ENCODE results near the gene ZBTB12. TPM values are rescaled to one million over a fixed set of nuclear protein-coding genes. Genes with fewer than 3 reads are reported as not detected.

ZBTB12 gene
- total and polyA plus RNA-seq, 2 of the 13 experiments (the other 11 are each of a cell fraction or from before 2014, with no cell fraction given), result 4.8 to 6.0 TPM

DNA sequence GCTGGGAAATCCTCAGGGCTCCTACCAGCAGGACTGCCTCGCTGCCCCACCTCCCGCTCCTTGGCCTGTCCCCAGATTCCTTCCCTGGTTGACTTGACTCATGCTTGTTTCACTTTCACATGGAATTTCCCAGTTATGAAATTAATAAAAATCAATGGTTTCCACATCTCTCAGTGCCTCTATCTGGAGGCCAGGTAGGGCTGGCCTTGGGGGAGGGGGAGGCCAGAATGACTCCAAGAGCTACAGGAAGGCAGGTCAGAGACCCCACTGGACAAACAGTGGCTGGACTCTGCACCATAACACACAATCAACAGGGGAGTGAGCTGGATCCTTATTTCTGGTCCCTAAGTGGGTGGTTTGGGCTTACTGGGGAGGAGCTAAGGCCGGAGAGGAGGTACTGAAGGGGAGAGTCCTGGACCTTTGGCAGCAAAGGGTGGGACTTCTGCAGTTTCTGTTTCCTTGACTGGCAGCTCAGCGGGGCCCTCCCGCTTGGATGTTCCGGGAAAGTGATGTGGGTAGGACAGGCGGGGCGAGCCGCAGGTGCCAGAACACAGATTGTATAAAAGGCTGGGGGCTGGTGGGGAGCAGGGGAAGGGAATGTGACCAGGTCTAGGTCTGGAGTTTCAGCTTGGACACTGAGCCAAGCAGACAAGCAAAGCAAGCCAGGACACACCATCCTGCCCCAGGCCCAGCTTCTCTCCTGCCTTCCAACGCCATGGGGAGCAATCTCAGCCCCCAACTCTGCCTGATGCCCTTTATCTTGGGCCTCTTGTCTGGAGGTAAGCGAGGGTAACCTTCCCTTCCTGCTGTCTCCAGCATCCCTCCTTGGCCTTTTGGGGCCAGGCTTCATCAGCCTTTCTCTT lies 43.9 kb upstream of the ZBTB12 start, which contains the start of gene CFB (continued):
- TF ChIP-seq, protein P1, sequence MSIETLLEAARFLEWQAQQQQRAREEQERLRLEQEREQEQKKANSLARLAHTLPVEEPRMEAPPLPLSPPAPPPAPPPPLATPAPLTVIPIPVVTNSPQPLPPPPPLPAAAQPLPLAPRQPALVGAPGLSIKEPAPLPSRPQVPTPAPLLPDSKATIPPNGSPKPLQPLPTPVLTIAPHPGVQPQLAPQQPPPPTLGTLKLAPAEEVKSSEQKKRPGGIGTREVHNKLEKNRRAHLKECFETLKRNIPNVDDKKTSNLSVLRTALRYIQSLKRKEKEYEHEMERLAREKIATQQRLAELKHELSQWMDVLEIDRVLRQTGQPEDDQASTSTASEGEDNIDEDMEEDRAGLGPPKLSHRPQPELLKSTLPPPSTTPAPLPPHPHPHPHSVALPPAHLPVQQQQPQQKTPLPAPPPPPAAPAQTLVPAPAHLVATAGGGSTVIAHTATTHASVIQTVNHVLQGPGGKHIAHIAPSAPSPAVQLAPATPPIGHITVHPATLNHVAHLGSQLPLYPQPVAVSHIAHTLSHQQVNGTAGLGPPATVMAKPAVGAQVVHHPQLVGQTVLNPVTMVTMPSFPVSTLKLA (IDR thresholded peaks at IDR 0.05), result peak; percentile 26; the same call in 1 of the 2 replicates
- no peak for TF ChIP-seq TAF15 (IDR thresholded peaks at IDR 0.05; ENCODE audit: low read depth, low read length, poor library complexity, severe bottlenecking)
- peak; percentile 85 for TF ChIP-seq GFI1 (CRISPR knock-in tag; IDR thresholded peaks at IDR 0.05; ENCODE audit: borderline replicate concordance)
- TF ChIP-seq HNRNPH1 (optimal IDR thresholded peaks at IDR 0.05; ENCODE audit: low read depth, low read length), result peak; percentile 88
- TF ChIP-seq ZNF547 (CRISPR knock-in tag; IDR thresholded peaks at IDR 0.05), result peak; percentile 28; the same call in 1 of the 2 replicates
- TF ChIP-seq MTA1 (CRISPR knock-in tag; IDR thresholded peaks at IDR 0.05; ENCODE audit: borderline replicate concordance), result peak; percentile 84
- TF ChIP-seq REPIN1 (CRISPR knock-in tag; IDR thresholded peaks at IDR 0.05; ENCODE audit: borderline replicate concordance, low read depth), result peak; percentile 91
- TF ChIP-seq CHD2 (IDR thresholded peaks at IDR 0.05; ENCODE audit: low read depth, low read length), result peak; percentile 65
- TF ChIP-seq TBX3 (IDR thresholded peaks at IDR 0.05; ENCODE audit: borderline replicate concordance), result peak; percentile 55; the same call in 1 of the 2 replicates
- TF ChIP-seq THAP7 (CRISPR knock-in tag; IDR thresholded peaks at IDR 0.05), result no peak
- TF ChIP-seq, protein P2, sequence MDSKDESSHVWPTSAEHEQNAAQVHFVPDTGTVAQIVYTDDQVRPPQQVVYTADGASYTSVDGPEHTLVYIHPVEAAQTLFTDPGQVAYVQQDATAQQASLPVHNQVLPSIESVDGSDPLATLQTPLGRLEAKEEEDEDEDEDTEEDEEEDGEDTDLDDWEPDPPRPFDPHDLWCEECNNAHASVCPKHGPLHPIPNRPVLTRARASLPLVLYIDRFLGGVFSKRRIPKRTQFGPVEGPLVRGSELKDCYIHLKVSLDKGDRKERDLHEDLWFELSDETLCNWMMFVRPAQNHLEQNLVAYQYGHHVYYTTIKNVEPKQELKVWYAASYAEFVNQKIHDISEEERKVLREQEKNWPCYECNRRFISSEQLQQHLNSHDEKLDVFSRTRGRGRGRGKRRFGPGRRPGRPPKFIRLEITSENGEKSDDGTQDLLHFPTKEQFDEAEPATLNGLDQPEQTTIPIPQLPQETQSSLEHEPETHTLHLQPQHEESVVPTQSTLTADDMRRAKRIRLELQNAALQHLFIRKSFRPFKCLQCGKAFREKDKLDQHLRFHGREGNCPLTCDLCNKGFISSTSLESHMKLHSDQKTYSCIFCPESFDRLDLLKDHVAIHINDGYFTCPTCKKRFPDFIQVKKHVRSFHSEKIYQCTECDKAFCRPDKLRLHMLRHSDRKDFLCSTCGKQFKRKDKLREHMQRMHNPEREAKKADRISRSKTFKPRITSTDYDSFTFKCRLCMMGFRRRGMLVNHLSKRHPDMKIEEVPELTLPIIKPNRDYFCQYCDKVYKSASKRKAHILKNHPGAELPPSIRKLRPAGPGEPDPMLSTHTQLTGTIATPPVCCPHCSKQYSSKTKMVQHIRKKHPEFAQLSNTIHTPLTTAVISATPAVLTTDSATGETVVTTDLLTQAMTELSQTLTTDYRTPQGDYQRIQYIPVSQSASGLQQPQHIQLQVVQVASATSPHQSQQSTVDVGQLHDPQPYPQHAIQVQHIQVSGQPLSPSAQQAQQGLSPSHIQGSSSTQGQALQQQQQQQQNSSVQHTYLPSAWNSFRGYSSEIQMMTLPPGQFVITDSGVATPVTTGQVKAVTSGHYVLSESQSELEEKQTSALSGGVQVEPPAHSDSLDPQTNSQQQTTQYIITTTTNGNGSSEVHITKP (CRISPR knock-in tag; IDR thresholded peaks at IDR 0.05; ENCODE audit: low read depth), result peak; percentile 88; the same call in 1 of the 2 replicates
- TF ChIP-seq ZNF850 (CRISPR knock-in tag; conservative IDR thresholded peaks at IDR 0.05), result no peak
- no peak for TF ChIP-seq ZNF207 (IDR thresholded peaks at IDR 0.05; ENCODE audit: borderline replicate concordance)
- peak; percentile 26; the same call in 1 of the 2 replicates for TF ChIP-seq ZNF83 (CRISPR knock-in tag; IDR thresholded peaks at IDR 0.05; ENCODE audit: borderline replicate concordance)
- TF ChIP-seq HMGXB3 (CRISPR knock-in tag; IDR thresholded peaks at IDR 0.05; ENCODE audit: borderline replicate concordance), result peak; percentile 61; the same call in 1 of the 2 replicates
- TF ChIP-seq SMYD3 (CRISPR knock-in tag; IDR thresholded peaks at IDR 0.05), result peak; percentile 36; the same call in 1 of the 2 replicates

Measured in HepG2 (cell line).